SK-N-SH treated with all-trans-retinoic acid at 6 μM for 48 hours (cell line): ENCODE results near the gene TSKU.

Experiments
- CREB5 ChIP-seq: fragments of 250-450 bp; sonication (Bioruptor Pico); IDR thresholded peaks from 2 replicates; pipeline ENCODE4 v1.5.1; 2020; ENCODE audit warnings: low read depth, mild to moderate bottlenecking, moderate library complexity
- ESRRG ChIP-seq: fragments of 250-450 bp; sonication (Bioruptor Pico); IDR thresholded peaks from 2 replicates; pipeline ENCODE4 v1.6.1; 2021; ENCODE audit warnings: mild to moderate bottlenecking
- PATZ1 ChIP-seq: fragments of 250-450 bp; sonication (Bioruptor Pico); IDR thresholded peaks from 2 replicates; pipeline ENCODE4 v1.8.0; 2020; ENCODE audit warnings: mild to moderate bottlenecking, moderate library complexity, borderline replicate concordance
- RARB ChIP-seq: fragments of 250-450 bp; sonication (Bioruptor Pico); IDR thresholded peaks from 2 replicates; pipeline ENCODE4 v1.8.0; 2021; ENCODE audit warnings: mild to moderate bottlenecking, moderate library complexity

GRCh38 chr11:76794371-76795289, 11.5 kb downstream of the TSKU start:
- TF ChIP-seq RARB (CRISPR knock-in tag): no peak
- no peak for TF ChIP-seq CREB5 (CRISPR knock-in tag)
- TF ChIP-seq ESRRG (CRISPR knock-in tag): no peak
- no peak for TF ChIP-seq PATZ1
